Measurements from ENCODE around the gene PRM1. TPM values are rescaled to one million over a fixed set of nuclear protein-coding genes. Genes with fewer than 3 reads are reported as not detected.

The PRM1 gene
- total RNA-seq, 1 experiment from 2014 or later, result not detected

DNA sequence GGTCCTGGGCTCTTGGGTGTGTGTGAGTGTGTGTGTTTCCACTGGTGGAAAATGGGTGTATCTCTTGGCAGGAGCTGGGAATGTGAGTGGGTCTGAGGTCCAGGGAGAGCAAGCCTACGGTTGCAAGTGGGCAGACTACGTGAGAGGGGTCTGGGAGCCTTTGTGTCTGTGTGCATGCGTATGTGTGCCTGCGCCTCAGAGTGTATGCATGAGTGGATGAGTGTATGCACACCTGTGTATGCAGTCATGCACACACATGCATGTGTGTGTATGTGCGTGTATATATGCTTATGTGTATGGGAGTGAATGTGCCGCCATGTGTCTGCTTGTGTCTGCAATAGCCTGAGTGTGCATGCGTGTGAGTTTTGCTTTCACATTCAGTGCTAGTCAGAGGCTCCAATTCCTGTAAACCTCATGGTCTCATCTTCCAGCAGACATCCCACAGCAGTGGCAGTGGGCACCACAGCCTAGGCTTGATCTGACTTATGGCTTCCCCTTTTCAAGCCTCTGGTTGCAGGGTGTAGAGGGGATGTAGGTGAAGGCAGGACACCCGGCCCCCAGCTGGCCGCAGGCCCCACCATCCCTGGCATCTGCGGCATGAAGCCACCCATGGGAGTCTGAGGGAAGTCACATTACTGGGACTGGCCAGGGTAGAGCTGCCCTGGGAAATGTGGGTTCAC is 44.4 kb upstream of the PRM1 start:
- Histone ChIP-seq H3K4me1 (ENCODE audit: control insufficient read depth, insufficient read depth, low read length) (peaks cover 21% of the 10 kb centered on the region), H3K36me3 (ENCODE audit: control insufficient read depth, insufficient read depth, low read length) (no peaks in the 10 kb centered on the region), H3K9me3 (ENCODE audit: control insufficient read depth, insufficient read depth, low read depth, low read length) (no peaks in the 10 kb centered on the region), H3K27me3 (ENCODE audit: control insufficient read depth, insufficient read depth, low read length) (no peaks in the 10 kb centered on the region), H3K4me3 (ENCODE audit: low read depth in 2 of 2, low read length in 2 of 2) (no peak overlapping the region), H3K27ac (ENCODE audit: low read length) (no peak overlapping the region)
- CTCF ChIA-PET, result no interaction called here
- DNase-seq (ENCODE audit: low read depth, low spot score) (no peak), ATAC-seq (no peak)
- POLR2A ChIA-PET, result no interaction called here
- TF ChIP-seq, protein P1, sequence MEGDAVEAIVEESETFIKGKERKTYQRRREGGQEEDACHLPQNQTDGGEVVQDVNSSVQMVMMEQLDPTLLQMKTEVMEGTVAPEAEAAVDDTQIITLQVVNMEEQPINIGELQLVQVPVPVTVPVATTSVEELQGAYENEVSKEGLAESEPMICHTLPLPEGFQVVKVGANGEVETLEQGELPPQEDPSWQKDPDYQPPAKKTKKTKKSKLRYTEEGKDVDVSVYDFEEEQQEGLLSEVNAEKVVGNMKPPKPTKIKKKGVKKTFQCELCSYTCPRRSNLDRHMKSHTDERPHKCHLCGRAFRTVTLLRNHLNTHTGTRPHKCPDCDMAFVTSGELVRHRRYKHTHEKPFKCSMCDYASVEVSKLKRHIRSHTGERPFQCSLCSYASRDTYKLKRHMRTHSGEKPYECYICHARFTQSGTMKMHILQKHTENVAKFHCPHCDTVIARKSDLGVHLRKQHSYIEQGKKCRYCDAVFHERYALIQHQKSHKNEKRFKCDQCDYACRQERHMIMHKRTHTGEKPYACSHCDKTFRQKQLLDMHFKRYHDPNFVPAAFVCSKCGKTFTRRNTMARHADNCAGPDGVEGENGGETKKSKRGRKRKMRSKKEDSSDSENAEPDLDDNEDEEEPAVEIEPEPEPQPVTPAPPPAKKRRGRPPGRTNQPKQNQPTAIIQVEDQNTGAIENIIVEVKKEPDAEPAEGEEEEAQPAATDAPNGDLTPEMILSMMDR (IDR thresholded peaks at IDR 0.05), result no peak
- TF ChIP-seq SIN3A (IDR thresholded peaks at IDR 0.05; ENCODE audit: borderline replicate concordance, insufficient read depth, low read depth, low read length), result no peak
- no peak for TF ChIP-seq TCF7L2 (IDR thresholded peaks at IDR 0.05; ENCODE audit: low read depth, low read length)
- no peak for TF ChIP-seq POLR2AphosphoS5 (IDR thresholded peaks at IDR 0.05; ENCODE audit: low read depth, low read length)
- TF ChIP-seq, protein P2, sequence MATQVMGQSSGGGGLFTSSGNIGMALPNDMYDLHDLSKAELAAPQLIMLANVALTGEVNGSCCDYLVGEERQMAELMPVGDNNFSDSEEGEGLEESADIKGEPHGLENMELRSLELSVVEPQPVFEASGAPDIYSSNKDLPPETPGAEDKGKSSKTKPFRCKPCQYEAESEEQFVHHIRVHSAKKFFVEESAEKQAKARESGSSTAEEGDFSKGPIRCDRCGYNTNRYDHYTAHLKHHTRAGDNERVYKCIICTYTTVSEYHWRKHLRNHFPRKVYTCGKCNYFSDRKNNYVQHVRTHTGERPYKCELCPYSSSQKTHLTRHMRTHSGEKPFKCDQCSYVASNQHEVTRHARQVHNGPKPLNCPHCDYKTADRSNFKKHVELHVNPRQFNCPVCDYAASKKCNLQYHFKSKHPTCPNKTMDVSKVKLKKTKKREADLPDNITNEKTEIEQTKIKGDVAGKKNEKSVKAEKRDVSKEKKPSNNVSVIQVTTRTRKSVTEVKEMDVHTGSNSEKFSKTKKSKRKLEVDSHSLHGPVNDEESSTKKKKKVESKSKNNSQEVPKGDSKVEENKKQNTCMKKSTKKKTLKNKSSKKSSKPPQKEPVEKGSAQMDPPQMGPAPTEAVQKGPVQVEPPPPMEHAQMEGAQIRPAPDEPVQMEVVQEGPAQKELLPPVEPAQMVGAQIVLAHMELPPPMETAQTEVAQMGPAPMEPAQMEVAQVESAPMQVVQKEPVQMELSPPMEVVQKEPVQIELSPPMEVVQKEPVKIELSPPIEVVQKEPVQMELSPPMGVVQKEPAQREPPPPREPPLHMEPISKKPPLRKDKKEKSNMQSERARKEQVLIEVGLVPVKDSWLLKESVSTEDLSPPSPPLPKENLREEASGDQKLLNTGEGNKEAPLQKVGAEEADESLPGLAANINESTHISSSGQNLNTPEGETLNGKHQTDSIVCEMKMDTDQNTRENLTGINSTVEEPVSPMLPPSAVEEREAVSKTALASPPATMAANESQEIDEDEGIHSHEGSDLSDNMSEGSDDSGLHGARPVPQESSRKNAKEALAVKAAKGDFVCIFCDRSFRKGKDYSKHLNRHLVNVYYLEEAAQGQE (IDR thresholded peaks at IDR 0.05; ENCODE audit: insufficient read depth in 1 of 2, low read depth in 2 of 2, low read length in 1 of 2), result no peak
- intact Hi-C loops (cut with micrococcal nuclease; ENCODE audit: unreplicated experiment), result no loop called here
- BruUV-seq (replicated peaks), result no TSS peak
- in situ Hi-C loops (cut with HindIII; ENCODE audit: low pct_unique_long_range_greater_than_20kb, low sequenced_read_pairs), result no loop called here

DNA sequence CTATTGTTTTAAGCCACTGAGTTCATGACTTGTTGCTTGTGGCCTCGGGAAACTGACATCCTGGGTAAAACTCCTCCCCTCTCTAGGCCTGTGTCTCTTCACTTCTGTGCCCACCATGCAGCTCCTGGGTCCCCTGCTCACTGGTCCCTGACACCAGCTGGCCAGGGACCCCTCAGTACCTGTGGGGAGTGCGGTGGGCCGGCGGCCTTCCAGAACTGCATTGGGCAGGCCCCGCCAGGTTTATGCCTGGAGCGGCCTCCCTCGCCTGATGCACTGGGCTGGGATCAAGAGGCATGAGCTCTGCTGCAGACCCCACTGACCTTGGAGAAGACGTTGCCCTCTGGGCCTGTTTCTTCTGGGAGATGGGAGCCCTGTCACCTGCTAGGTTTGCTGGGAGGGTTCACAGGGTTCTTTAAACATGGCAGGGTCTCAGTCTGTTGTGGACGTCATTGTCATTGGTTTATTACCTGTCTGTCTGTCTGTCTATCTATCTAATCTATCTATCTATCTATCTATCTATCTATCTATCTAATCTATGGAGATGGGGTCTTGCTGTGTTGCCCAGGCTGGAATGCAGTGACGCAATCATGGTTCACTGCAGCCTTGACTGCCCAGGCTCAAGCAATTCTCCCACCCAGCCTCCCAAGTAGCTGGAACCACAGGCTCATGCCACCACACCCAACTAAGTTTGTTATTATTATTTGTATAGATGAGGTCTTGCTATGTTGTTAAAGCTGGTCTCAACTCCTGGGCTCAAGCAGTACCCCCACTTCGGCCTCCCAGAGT is 42.6 kb upstream of the PRM1 start:
- Histone ChIP-seq H3K27ac (ENCODE audit: low read length) (no peak overlapping the region), H3K36me3 (ENCODE audit: control insufficient read depth, insufficient read depth, low read length) (no peaks in the 10 kb centered on the region), H3K4me1 (ENCODE audit: control insufficient read depth, insufficient read depth, low read length) (peaks cover 12% of the 10 kb centered on the region), H3K27me3 (ENCODE audit: control insufficient read depth, insufficient read depth, low read length) (no peaks in the 10 kb centered on the region), H3K4me3 (ENCODE audit: low read depth in 2 of 2, low read length in 2 of 2) (no peak overlapping the region), H3K9me3 (ENCODE audit: control insufficient read depth, insufficient read depth, low read depth, low read length) (no peaks in the 10 kb centered on the region)
- no peak for TF ChIP-seq POLR2AphosphoS5 (IDR thresholded peaks at IDR 0.05; ENCODE audit: low read depth, low read length)
- TF ChIP-seq TCF7L2 (IDR thresholded peaks at IDR 0.05; ENCODE audit: low read depth, low read length), result no peak
- TF ChIP-seq, protein P1 (IDR thresholded peaks at IDR 0.05), result no peak
- no peak for TF ChIP-seq SIN3A (IDR thresholded peaks at IDR 0.05; ENCODE audit: borderline replicate concordance, insufficient read depth, low read depth, low read length)
- TF ChIP-seq, protein P2 (IDR thresholded peaks at IDR 0.05; ENCODE audit: insufficient read depth in 1 of 2, low read depth in 2 of 2, low read length in 1 of 2), result no peak
- BruUV-seq (replicated peaks), result no TSS peak
- DNase-seq (ENCODE audit: low read depth, low spot score) (no peak), ATAC-seq (no peak)
- POLR2A ChIA-PET, result no interaction called here
- intact Hi-C loops (cut with micrococcal nuclease; ENCODE audit: unreplicated experiment) (no loop called here), in situ Hi-C loops (cut with HindIII; ENCODE audit: low pct_unique_long_range_greater_than_20kb, low sequenced_read_pairs) (no loop called here)
- CTCF ChIA-PET, result no interaction called here

Measured in Panc1 (cell line).